ENCODE results near the gene CCDC192.
"Not testable (repeated sequence)": the region's sequence is repeated elsewhere in the genome, so short reads cannot be mapped to it uniquely, and the experiment has no call there.

Gene CCDC192

DNA sequence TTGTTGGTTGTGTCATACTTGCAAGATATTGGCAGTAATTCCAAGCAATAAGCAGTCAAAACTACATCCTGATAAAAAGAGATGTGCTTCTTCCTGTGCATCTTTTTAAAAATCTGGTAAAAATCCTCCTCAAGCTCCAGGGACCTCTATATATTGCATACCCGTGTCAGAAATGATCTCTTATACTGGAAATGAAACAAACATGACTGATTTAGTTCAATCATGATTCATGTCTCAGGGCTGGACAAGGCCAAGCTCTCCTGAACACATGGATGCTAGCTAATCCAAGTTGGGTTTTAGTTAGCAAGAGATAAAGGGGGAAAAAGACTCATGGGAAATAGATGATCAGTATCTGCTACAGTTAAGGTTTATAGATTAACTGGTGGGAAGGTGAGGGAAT is 69.3 kb downstream of the CCDC192 start:
- TF ChIP-seq POLR2A (IDR thresholded peaks at IDR 0.05; ENCODE audit: extremely low read depth, insufficient read length) (no peak), MYC (IDR thresholded peaks at IDR 0.05; ENCODE audit: low read depth, low read length) (no peak), MAX (IDR thresholded peaks at IDR 0.05; ENCODE audit: low read depth, low read length) (no peak)
- TF ChIP-seq, protein P1, sequence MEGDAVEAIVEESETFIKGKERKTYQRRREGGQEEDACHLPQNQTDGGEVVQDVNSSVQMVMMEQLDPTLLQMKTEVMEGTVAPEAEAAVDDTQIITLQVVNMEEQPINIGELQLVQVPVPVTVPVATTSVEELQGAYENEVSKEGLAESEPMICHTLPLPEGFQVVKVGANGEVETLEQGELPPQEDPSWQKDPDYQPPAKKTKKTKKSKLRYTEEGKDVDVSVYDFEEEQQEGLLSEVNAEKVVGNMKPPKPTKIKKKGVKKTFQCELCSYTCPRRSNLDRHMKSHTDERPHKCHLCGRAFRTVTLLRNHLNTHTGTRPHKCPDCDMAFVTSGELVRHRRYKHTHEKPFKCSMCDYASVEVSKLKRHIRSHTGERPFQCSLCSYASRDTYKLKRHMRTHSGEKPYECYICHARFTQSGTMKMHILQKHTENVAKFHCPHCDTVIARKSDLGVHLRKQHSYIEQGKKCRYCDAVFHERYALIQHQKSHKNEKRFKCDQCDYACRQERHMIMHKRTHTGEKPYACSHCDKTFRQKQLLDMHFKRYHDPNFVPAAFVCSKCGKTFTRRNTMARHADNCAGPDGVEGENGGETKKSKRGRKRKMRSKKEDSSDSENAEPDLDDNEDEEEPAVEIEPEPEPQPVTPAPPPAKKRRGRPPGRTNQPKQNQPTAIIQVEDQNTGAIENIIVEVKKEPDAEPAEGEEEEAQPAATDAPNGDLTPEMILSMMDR (IDR thresholded peaks at IDR 0.05; ENCODE audit: low read depth, low read length) = no peak
- no peak overlapping the region for H3K4me3 ChIP-seq (ENCODE audit: low read depth, low read length)
- no peak for DNase-seq (ENCODE audit: low read depth)

GRCh38 chr5:127774221-127774620 is 71.0 kb downstream of the CCDC192 start:
- H3K4me3 ChIP-seq (ENCODE audit: low read depth, low read length) = no peak overlapping the region
- no peak for TF ChIP-seq MYC (IDR thresholded peaks at IDR 0.05; ENCODE audit: low read depth, low read length)
- no peak for TF ChIP-seq MAX (IDR thresholded peaks at IDR 0.05; ENCODE audit: low read depth, low read length)
- no peak for TF ChIP-seq POLR2A (IDR thresholded peaks at IDR 0.05; ENCODE audit: extremely low read depth, insufficient read length)
- TF ChIP-seq, protein P1 (IDR thresholded peaks at IDR 0.05; ENCODE audit: low read depth, low read length) = no peak
- no peak for DNase-seq (ENCODE audit: low read depth)

- TF ChIP-seq, protein P1 (IDR thresholded peaks at IDR 0.05; ENCODE audit: low read depth, low read length) = no peak
- TF ChIP-seq POLR2A (IDR thresholded peaks at IDR 0.05; ENCODE audit: extremely low read depth, insufficient read length) = no peak
- no peak for TF ChIP-seq MYC (IDR thresholded peaks at IDR 0.05; ENCODE audit: low read depth, low read length)
- TF ChIP-seq MAX (IDR thresholded peaks at IDR 0.05; ENCODE audit: low read depth, low read length) = no peak
- DNase-seq (ENCODE audit: low read depth) = no peak
- no peak overlapping the region for H3K4me3 ChIP-seq (ENCODE audit: low read depth, low read length)
These were observed 73.3 kb downstream of the CCDC192 start for GRCh38 chr5:127776477-127776876.

GRCh38 chr5:127777957-127778356 is 74.8 kb downstream of the CCDC192 start:
- DNase-seq (ENCODE audit: low read depth) = no peak
- TF ChIP-seq MAX (IDR thresholded peaks at IDR 0.05; ENCODE audit: low read depth, low read length) = no peak
- TF ChIP-seq, protein P1 (IDR thresholded peaks at IDR 0.05; ENCODE audit: low read depth, low read length) = no peak
- TF ChIP-seq POLR2A (IDR thresholded peaks at IDR 0.05; ENCODE audit: extremely low read depth, insufficient read length) = no peak
- TF ChIP-seq MYC (IDR thresholded peaks at IDR 0.05; ENCODE audit: low read depth, low read length) = no peak

DNA sequence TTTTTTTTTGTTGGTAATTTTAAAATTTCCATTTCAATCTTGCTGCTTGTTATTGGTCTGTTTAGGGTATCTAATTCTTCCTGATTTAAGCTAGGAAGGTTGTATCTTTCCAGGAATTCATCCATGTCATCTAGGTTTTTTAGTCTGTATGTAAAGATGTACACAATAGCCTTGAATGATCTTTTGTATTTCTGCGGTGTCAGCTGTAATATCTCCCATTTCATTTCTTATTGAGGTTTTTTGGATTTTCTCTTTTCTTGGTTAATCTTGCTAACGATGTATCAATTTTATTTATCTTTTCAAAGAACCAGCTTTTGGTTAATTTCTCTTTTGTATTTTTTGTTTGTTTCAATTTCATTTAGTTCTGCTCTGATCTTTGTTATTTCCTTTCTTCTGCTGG is 79.3 kb downstream of the CCDC192 start:
- not testable (repeated sequence) for DNase-seq (ENCODE audit: low read depth); H3K4me3 ChIP-seq (ENCODE audit: low read depth, low read length)

More at GRCh38 chr5:127777957-127778356, 74.8 kb downstream of the CCDC192 start:
- H3K4me3 ChIP-seq (ENCODE audit: low read depth, low read length) = no peak overlapping the region

DNA sequence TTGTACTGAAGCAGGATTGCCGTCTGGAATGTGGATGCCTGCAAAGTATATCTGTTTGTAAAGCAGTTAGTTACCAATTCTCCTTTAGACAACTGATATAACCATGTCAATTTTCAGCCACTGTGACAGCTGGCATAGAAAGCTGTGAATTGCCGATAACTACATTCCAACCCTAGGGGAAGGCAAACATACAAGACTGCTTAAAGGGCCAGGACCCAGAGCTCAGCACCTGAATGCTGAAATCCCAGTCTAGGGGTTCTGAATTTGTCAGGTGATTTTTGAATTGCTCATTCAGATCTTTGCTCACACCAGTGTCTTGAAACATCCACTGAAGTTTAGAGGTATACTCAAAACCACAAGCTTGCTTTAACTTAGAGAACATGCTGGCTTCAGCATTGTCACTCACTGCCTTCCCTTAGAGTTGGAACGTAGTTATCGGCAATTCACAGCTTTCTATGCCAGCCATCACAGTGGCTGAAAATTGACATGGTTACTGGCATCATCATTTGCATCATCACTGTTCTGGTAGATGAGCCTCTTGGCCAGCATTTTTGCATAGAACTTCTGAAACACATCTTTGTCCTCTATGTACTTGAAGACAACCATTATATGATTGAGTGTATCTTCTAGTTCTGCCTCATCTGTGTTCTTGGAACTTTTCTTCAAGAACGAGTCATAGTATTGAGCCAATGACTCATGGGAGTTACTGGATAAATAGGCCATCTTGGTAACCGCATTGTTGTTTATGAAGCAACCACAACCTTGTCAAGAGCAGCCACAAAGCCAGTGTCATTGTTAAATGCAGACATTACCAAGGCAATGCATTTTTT is 82.1 kb downstream of the CCDC192 start:
- no peak overlapping the region for H3K4me3 ChIP-seq (ENCODE audit: low read depth, low read length)
- DNase-seq (ENCODE audit: low read depth) = peak; percentile 76
- TF ChIP-seq MYC (IDR thresholded peaks at IDR 0.05; ENCODE audit: low read depth, low read length) = peak; percentile 33; the same call in 1 of the 2 replicates
- TF ChIP-seq MAX (IDR thresholded peaks at IDR 0.05; ENCODE audit: low read depth, low read length) = no peak
- no peak for TF ChIP-seq POLR2A (IDR thresholded peaks at IDR 0.05; ENCODE audit: extremely low read depth, insufficient read length)
- TF ChIP-seq, protein P1 (IDR thresholded peaks at IDR 0.05; ENCODE audit: low read depth, low read length) = no peak
